GM19397 (cell line): ENCODE results near the gene BIK.

Source experiments
- ATAC-seq: cut with Tn5 transposase; IDR thresholded peaks from one replicate; pipeline ENCODE4 v1.9.1; 2021; ENCODE audit warnings: mild to moderate bottlenecking, moderate library complexity; ENCODE audit not compliant: unreplicated experiment

The BIK gene

DNA sequence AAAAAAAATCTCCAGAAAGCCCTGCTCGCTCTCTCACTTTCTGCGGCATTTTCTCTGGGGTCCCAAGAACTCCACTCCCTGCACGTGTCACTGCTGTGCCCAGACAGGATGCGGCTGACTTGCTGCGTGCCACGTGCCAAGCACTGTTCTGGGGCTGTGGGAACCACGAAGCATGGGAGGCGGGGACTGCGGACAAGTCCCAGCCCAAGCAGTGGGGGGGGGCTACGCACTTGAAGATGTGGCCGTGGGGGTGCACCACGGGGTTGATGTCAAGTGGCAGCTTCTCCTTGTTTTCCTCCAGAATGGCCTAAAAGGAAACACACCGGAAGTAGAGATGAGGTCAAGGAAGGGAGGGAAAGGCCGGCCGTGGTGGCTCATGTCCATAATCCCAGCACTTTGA, 65.5 kb downstream of the BIK start:
- ATAC-seq, result no peak

DNA sequence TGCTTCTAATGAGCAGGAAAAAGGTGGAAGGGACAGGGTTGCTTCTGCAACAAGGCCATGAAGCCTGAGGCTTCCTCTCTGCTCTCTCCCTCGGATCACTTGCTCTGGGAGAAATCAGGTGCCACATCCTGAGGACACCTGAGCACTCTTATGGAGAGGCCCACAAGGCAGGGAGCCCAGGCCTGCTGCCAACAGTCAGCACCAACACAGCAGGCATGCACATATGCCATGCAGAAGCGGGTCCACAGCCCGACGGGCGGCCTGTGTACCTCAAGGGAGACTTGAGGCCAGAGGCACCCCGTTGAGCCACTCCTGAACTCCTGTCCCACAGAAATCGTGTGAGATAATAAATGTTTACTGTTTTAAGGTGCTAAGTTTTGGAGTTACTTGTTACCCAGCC, 66.9 kb downstream of the BIK start:
- ATAC-seq, result no peak
